Activated CD8-positive, alpha-beta memory T cell treated with anti-CD3 and anti-CD28 coated beads, Interleukin-2, amount 50 U/mL, for 1 hour (primary cell): ENCODE results near the gene NTM.
"Not testable (repeated sequence)": the region's sequence is repeated elsewhere in the genome, so short reads cannot be mapped to it uniquely, and the experiment has no call there.

Experiments used
- DNase-seq: peaks from one replicate; pipeline ENCODE4 v3.0.0-alpha.2; 2020; ENCODE audit errors: extremely low read depth

Gene NTM

GRCh38 chr11:131370090-131370751, at the start of gene NTM:
Gene NTM, plus strand, starts transcription at chr11:131370615.
- no peak for DNase-seq

- no peak for DNase-seq
These were observed 45.4 kb upstream of the NTM start for GRCh38 chr11:131324921-131325570.

GRCh38 chr11:131326829-131327228, 43.6 kb upstream of the NTM start:
- no peak for DNase-seq

- DNase-seq, result no peak
These were observed 43.0 kb upstream of the NTM start for GRCh38 chr11:131327421-131327820.

GRCh38 chr11:131328843-131329242, 41.6 kb upstream of the NTM start:
- no peak for DNase-seq

- DNase-seq, result no peak
These were observed 39.4 kb upstream of the NTM start for GRCh38 chr11:131331010-131331409.

- DNase-seq, result no peak
These were observed 38.9 kb upstream of the NTM start for GRCh38 chr11:131331546-131331945.

GRCh38 chr11:131334601-131335000, 35.8 kb upstream of the NTM start:
- DNase-seq, result no peak

- DNase-seq, result not testable (repeated sequence)
These were observed 28.5 kb upstream of the NTM start for GRCh38 chr11:131341900-131342299.

GRCh38 chr11:131342442-131342841, 28.0 kb upstream of the NTM start:
- not testable (repeated sequence) for DNase-seq

GRCh38 chr11:131345406-131345805, 25.0 kb upstream of the NTM start:
- no peak for DNase-seq

- no peak for DNase-seq
These were observed 20.9 kb upstream of the NTM start for GRCh38 chr11:131349368-131350086.

- DNase-seq, result no peak
These were observed 19.5 kb upstream of the NTM start for GRCh38 chr11:131350872-131351271.

GRCh38 chr11:131351848-131352247, 18.6 kb upstream of the NTM start:
- no peak for DNase-seq

GRCh38 chr11:131353766-131354165, 16.6 kb upstream of the NTM start:
- DNase-seq, result no peak

- DNase-seq, result no peak
These were observed 16.1 kb upstream of the NTM start for GRCh38 chr11:131354251-131354701.

- DNase-seq, result no peak
These were observed 14.2 kb upstream of the NTM start for GRCh38 chr11:131356206-131356605.

- no peak for DNase-seq
These were observed 5.0 kb upstream of the NTM start for GRCh38 chr11:131365329-131365930.

- DNase-seq, result no peak
These were observed 731 bp downstream of the NTM start for GRCh38 chr11:131370901-131371790.

GRCh38 chr11:131371791-131372104, 1.3 kb downstream of the NTM start:
- DNase-seq, result no peak

GRCh38 chr11:131372234-131372962, 2.0 kb downstream of the NTM start:
- no peak for DNase-seq
